IMR-90 (cell line): ENCODE data around the gene TRIML1. TPM values are rescaled to one million over a fixed set of nuclear protein-coding genes. Genes with fewer than 3 reads are reported as not detected.

ENCODE experiments used
- ATAC-seq: fragments of 200-7000 bp; cut with Tn5 transposase; 2 replicates; pipeline ENCODE4 v1.9.1; 2020; ENCODE audit warnings: low read depth, mild to moderate bottlenecking, moderate library complexity
- BruUV-seq: library from RNA; stranded (reverse); fragments of 400-500 nt; replicated peaks from 2 replicates; lab custom pipeline; 2021; lab: Mats Ljungman, UMichigan
- CTCF ChIA-PET: fragments of 300-600 bp; formaldehyde crosslinking; extraction: SDS; loops from one replicate; lab custom pipeline; 2021; ENCODE audit warnings: antibody characterized with exemption; lab: Yijun Ruan, JAX
- POLR2A ChIA-PET: fragments of 300-600 bp; sonication (Branson Sonifier 250); formaldehyde crosslinking; loops from one replicate; lab custom pipeline; 2022; ENCODE audit warnings: antibody characterized with exemption; ENCODE audit not compliant: unreplicated experiment; lab: Charles Lee
- DNase-seq: peaks from one replicate; pipeline ENCODE4 v3.0.0; 2013
- H2AFZ ChIP-seq: replicated peaks from 2 replicates; pipeline ENCODE3; 2013; ENCODE audit warnings: low read length, mild to moderate bottlenecking; ENCODE audit not compliant: poor library complexity
- H2AK5ac ChIP-seq: 2 replicates; pipeline ENCODE4 v1.6.1; 2013; ENCODE audit warnings: low read depth, low read length, inconsistent platforms
- H2AK9ac ChIP-seq: replicated peaks from 2 replicates; pipeline ENCODE3; 2013; ENCODE audit warnings: mild to moderate bottlenecking, low read depth, low read length, moderate library complexity; ENCODE audit not compliant: poor library complexity
- H2BK120ac ChIP-seq: 2 replicates; pipeline ENCODE4 v1.6.1; 2013; ENCODE audit warnings: low read depth, low read length, inconsistent platforms
- H2BK15ac ChIP-seq: 3 replicates; pipeline ENCODE4 v1.6.1; 2013; ENCODE audit warnings: low read depth, low read length, inconsistent platforms
- H2BK20ac ChIP-seq: 2 replicates; pipeline ENCODE4 v1.6.1; 2013; ENCODE audit warnings: low read depth, mild to moderate bottlenecking, inconsistent platforms, low read length, moderate library complexity
- H2BK5ac ChIP-seq: 2 replicates; pipeline ENCODE4 v1.6.1; 2013; ENCODE audit warnings: mild to moderate bottlenecking, low read depth, low read length, inconsistent platforms; ENCODE audit not compliant: poor library complexity, severe bottlenecking
- H3K14ac ChIP-seq: replicated peaks from 2 replicates; pipeline ENCODE4 v1.6.1; 2013; ENCODE audit warnings: low read depth, low read length, inconsistent platforms
- H3K18ac ChIP-seq: 2 replicates; pipeline ENCODE4 v1.6.1; 2013; ENCODE audit warnings: low read depth, low read length, control low read depth
- H3K23ac ChIP-seq: 2 replicates; pipeline ENCODE4 v1.6.1; 2013; ENCODE audit warnings: low read depth, low read length, inconsistent platforms
- H3K27ac ChIP-seq: 2 replicates; pipeline ENCODE4 v1.5.1; 2013; ENCODE audit warnings: mild to moderate bottlenecking, control low read depth, low read length; ENCODE audit not compliant: insufficient read depth
- H3K27me3 ChIP-seq: 2 replicates; pipeline ENCODE4 v1.6.1; 2013; ENCODE audit warnings: low read length; ENCODE audit not compliant: control insufficient read depth, insufficient read depth
- H3K36me3 ChIP-seq: 2 replicates; pipeline ENCODE4 v1.6.1; 2013; ENCODE audit warnings: low read length, mixed read lengths; ENCODE audit not compliant: control insufficient read depth, insufficient read depth
- H3K4ac ChIP-seq: 2 replicates; pipeline ENCODE4 v1.6.1; 2013; ENCODE audit warnings: low read depth, low read length, inconsistent platforms
- H3K4me1 ChIP-seq: 2 replicates; pipeline ENCODE4 v1.6.1; 2013; ENCODE audit warnings: low read length, mixed read lengths; ENCODE audit not compliant: control insufficient read depth, insufficient read depth
- H3K4me2 ChIP-seq: 2 replicates; pipeline ENCODE4 v1.6.1; 2013; ENCODE audit warnings: low read depth, mild to moderate bottlenecking, control low read depth, low read length, moderate library complexity
- H3K4me3 ChIP-seq: 2 replicates; pipeline ENCODE4 v1.5.1; 2013; ENCODE audit warnings: low read depth, mild to moderate bottlenecking, control low read depth, low read length, moderate library complexity; ENCODE audit not compliant: insufficient read depth
- H3K56ac ChIP-seq: 2 replicates; pipeline ENCODE4 v1.6.1; 2013; ENCODE audit warnings: low read length, inconsistent platforms; ENCODE audit not compliant: insufficient read depth; ENCODE audit errors: extremely low read depth
- H3K79me1 ChIP-seq, 2 experiments: 2 replicates each; pipeline ENCODE4 v1.6.1; 2013; ENCODE audit warnings: low read length in 2 of 2, inconsistent platforms in 1 of 2, low read depth in 1 of 2
- H3K9ac ChIP-seq: 2 replicates; pipeline ENCODE4 v1.6.1; 2013; ENCODE audit warnings: low read depth, low read length, control low read depth
- H3K9me1 ChIP-seq: 2 replicates; pipeline ENCODE4 v1.6.1; 2013; ENCODE audit warnings: low read length, inconsistent platforms; ENCODE audit not compliant: insufficient read depth
- H3K9me3 ChIP-seq: 2 replicates; pipeline ENCODE4 v1.6.1; 2013; ENCODE audit warnings: low read length; ENCODE audit not compliant: control insufficient read depth, insufficient read depth
- H4K20me1 ChIP-seq: 2 replicates; pipeline ENCODE4 v1.6.1; 2013; ENCODE audit warnings: low read length, inconsistent platforms; ENCODE audit not compliant: insufficient read depth
- H4K5ac ChIP-seq: 2 replicates; pipeline ENCODE4 v1.6.1; 2013; ENCODE audit warnings: mild to moderate bottlenecking, low read depth, low read length, control low read depth
- H4K8ac ChIP-seq, 2 experiments: 2 replicates each; pipeline ENCODE4 v1.6.1; 2013; ENCODE audit warnings: low read depth in 2 of 2, low read length in 2 of 2, control low read depth in 1 of 2, inconsistent platforms in 1 of 2
- H4K91ac ChIP-seq: 2 replicates; pipeline ENCODE4 v1.6.1; 2013; ENCODE audit warnings: low read depth, low read length, inconsistent platforms; ENCODE audit not compliant: insufficient read depth
- CEBPB ChIP-seq: IDR thresholded peaks from 2 replicates; pipeline ENCODE4 v1.6.1; 2012; ENCODE audit warnings: low read depth, low read length, improper control_type of control experiment
- CTCF ChIP-seq: conservative IDR thresholded peaks from 2 replicates; pipeline ENCODE4 v1.5.1; 2012; ENCODE audit warnings: mild to moderate bottlenecking, low read depth, low read length, improper control_type of control experiment
- FOS ChIP-seq: fragments of 150-350 bp; IDR thresholded peaks from 2 replicates; pipeline ENCODE4 v1.6.1; 2016; ENCODE audit warnings: low read depth, low read length
- MAZ ChIP-seq: IDR thresholded peaks from 2 replicates; pipeline ENCODE4 v1.6.1; 2012; ENCODE audit warnings: low read depth, mild to moderate bottlenecking, low read length, improper control_type of control experiment, moderate library complexity, borderline replicate concordance
- NFE2L2 ChIP-seq: fragments of 150-350 bp; IDR thresholded peaks from 2 replicates; pipeline ENCODE4 v1.6.1; 2016; ENCODE audit warnings: low read depth, mild to moderate bottlenecking, low read length
- WGBS, 2 experiments: methylation state at CpG; one replicate each; pipeline versions ENCODE4 v1.1.5 to v1.1.7; 2013; ENCODE audit warnings: missing lambda C conversion rate in 2 of 2; ENCODE audit not compliant: insufficient read length in 1 of 2; ENCODE audit errors: extremely low coverage in 2 of 2; 5-methylcytosine and 5-hydroxymethylcytosine counted together
- dilution Hi-C: fragments of 300-500 bp; cut with HindIII; formaldehyde crosslinking; loops from one replicate; pipeline ENCODE4 v1.14.3; 2018; ENCODE audit warnings: low sequenced_read_pairs; ENCODE audit not compliant: unreplicated experiment
- in situ Hi-C: fragments of 300-500 bp; cut with MboI; formaldehyde crosslinking; loops from 3 replicates; pipeline ENCODE4 v1.14.3; 2019; ENCODE audit warnings: low sequenced_read_pairs, inconsistent platforms, mixed read lengths
- intact Hi-C: fragments of 100-400 bp; cut with micrococcal nuclease; formaldehyde crosslinking; loops from 2 replicates; pipeline ENCODE4 v1.10.0; 2022
- polyA plus RNA-seq, 3 experiments: library from polyadenylated mRNA; depleted of rRNA; stranded (reverse); fragments of >200 nt; gene quantifications; 2 replicates each; pipeline ENCODE4 v1.2.3, GENCODE V29; 2012; ENCODE audit warnings: low replicate concordance in 1 of 3
- total RNA-seq: library from RNA; depleted of rRNA; stranded (reverse); fragments of >200 nt; gene quantifications from 2 replicates; pipeline ENCODE4 v1.2.3, GENCODE V29; 2012
- TF ChIP-seq, protein P1 (sequence below): fragments of 150-350 bp; IDR thresholded peaks from 2 replicates; pipeline ENCODE4 v1.6.1; 2017; ENCODE audit warnings: mild to moderate bottlenecking, antibody characterized with exemption, low read length, low read depth

The TRIML1 gene
- total and polyA plus RNA-seq, 2 of the 4 experiments (the other 2 are of a cell fraction), result not detected

DNA sequence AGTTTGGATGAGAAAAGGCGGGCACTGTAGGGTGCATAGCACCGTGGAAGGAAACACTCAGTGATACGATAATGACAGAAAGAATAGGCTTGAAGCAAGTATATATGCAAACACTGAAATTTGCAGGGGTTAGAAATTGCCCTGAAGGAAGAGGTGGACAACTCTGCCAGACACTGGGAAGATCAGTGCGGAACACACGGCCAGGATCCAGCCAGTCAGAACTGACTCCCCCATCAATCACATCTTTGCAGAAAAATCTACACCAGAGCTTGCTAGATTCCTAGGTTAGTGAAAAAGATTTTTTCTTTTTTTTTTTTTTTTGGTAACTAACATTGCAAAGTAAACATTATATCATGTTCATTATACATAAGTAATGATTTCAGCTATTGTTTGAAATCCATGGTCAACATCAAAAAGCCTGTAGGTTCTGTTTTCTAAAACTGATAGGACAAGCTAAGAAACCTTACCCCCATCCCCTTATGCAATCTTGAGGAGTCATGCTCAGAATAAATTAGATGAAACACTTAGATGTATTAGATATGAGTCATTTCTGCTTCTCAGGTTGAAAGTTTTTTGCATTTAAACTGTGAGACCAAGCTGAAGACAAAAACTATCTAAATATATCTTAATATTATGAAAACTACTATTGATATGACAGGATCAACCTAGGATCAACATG is 38.9 kb downstream of the TRIML1 start:
- Histone ChIP-seq H4K91ac (no peak overlapping the region), H3K27ac (no peak overlapping the region), H4K5ac (no peak overlapping the region), H3K23ac (no peak overlapping the region), H3K36me3 (no peaks in the 10 kb centered on the region), H2BK120ac (no peak overlapping the region), H3K4me3 (no peak overlapping the region), H3K56ac (no peak overlapping the region), H4K20me1 (no peaks in the 10 kb centered on the region), H2BK15ac (no peak overlapping the region), H3K9me3 (no peaks in the 10 kb centered on the region), H3K18ac (no peak overlapping the region), H3K4ac (no peak overlapping the region), H3K27me3 (no peaks in the 10 kb centered on the region), H3K9me1 (no peaks in the 10 kb centered on the region), H3K4me2 (no peak overlapping the region), H3K4me1 (no peaks in the 10 kb centered on the region; the same call in 1 of the 2 replicates), H2AK9ac (no peak overlapping the region), H2AFZ (no peak overlapping the region), H3K9ac (no peak overlapping the region), H2BK20ac (no peak overlapping the region), H2BK5ac (no peak overlapping the region), H4K8ac (no peak overlapping the region), H3K14ac (no peak overlapping the region), H3K79me1 (no peaks in the 10 kb centered on the region; a peak in 1 of 4 replicates), H2AK5ac (0 out of 2 replicates have a peak overlapping the region, but pooled peaks have one; percentile 12)
- dilution Hi-C loops (no loop called here), intact Hi-C loops (no loop called here), in situ Hi-C loops (no loop called here)
- DNase-seq (peak; percentile 77), ATAC-seq (peak; percentile 37; the same call in 1 of the 2 replicates)
- BruUV-seq, result no TSS peak
- 80% methylated on average over 1 of the region's 5 CpGs; no CpG with 5 or more reads in 1 of the 2 experiments for WGBS, 2 experiments
- CTCF ChIA-PET, result interaction anchor here (0.6 kb wide), 1 partner anchor 655 kb away, joined by 3 read pairs; no protein-coding TSS in a partner anchor
- POLR2A ChIA-PET, result no interaction called here
- peak; percentile 91 for TF ChIP-seq CEBPB
- no peak for TF ChIP-seq CTCF
- TF ChIP-seq MAZ, result 0 out of 2 replicates have a peak, but pooled peaks have one; percentile 13
- no peak for TF ChIP-seq NFE2L2
- TF ChIP-seq, protein P1, sequence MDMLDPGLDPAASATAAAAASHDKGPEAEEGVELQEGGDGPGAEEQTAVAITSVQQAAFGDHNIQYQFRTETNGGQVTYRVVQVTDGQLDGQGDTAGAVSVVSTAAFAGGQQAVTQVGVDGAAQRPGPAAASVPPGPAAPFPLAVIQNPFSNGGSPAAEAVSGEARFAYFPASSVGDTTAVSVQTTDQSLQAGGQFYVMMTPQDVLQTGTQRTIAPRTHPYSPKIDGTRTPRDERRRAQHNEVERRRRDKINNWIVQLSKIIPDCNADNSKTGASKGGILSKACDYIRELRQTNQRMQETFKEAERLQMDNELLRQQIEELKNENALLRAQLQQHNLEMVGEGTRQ, result no peak
- peak; percentile 70; the same call in 1 of the 2 replicates for TF ChIP-seq FOS
